A673 (cell line): ENCODE measurements around the gene SLFN14.

Experiments used
- CTCF ChIP-seq: fragments of 300-800, 200-600 bp; sonication (generic); conservative IDR thresholded peaks from 2 replicates; pipeline ENCODE4 v1.5.1; 2017; ENCODE audit warnings: low read depth, mild to moderate bottlenecking, antibody characterized with exemption, low read length, moderate library complexity, mixed read lengths
- EZH2 ChIP-seq: fragments of 200-600 bp; sonication (generic); IDR thresholded peaks from 2 replicates; pipeline ENCODE4 v1.6.1; 2017; ENCODE audit warnings: borderline replicate concordance, low read depth, mild to moderate bottlenecking, mixed read lengths, antibody characterized with exemption, low read length; ENCODE audit not compliant: poor library complexity, severe bottlenecking

GRCh38 chr17:35578197-35578928, 17.7 kb upstream of the SLFN14 start, which contains the start of gene PEX12:
- no peak for TF ChIP-seq CTCF
- no peak for TF ChIP-seq EZH2
